Measurements from ENCODE around the gene SPTBN1. TPM values are rescaled to one million over a fixed set of nuclear protein-coding genes. Genes with fewer than 3 reads are reported as not detected.

Gene SPTBN1
- total RNA-seq, 8 experiments from 2014 or later = 114 to 408 (median 185) TPM

DNA sequence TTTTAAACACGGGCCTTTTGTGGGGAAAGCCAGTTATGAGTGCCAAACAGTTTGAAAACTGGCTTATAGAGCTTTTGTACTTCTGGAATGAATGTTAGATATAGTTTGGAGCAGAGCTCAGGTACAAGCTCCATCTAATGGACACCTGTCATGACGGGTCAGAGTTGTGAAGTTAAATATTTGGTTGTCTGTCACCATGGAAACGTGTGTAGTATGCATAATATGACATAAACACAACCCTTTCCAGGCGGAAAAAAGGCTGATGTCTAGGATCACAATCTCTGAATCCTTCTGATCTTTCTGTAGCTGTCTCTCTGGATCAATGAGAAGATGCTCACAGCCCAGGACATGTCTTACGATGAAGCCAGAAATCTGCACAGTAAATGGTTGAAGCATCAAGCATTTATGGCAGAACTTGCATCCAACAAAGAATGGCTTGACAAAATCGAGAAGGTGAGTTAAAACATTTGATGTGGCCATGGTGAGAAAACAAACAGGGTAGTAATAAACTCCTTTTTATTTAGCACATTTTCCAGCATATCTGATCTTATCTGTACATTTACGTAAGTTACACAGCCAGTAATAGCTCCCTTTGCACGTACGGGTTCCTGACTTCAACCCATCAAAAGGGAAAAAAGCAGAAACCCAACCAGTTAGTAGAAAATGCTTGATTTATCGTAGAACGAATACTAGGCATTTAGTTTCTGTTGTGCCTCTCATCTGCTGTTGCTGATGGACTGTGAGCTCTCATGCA, 186.7 kb downstream of the SPTBN1 start:
- in situ Hi-C loops (cut with MboI; ENCODE audit: low pct_unique_long_range_greater_than_20kb in 2 of 9, low sequenced_read_pairs in 9 of 9, unreplicated experiment in 9 of 9) = no loop called here
- H3K4me1 ChIP-seq (replicated peaks in 1 of 2) = no peaks in the 10 kb centered on the region
- 75 to 99% (median 90%) methylated on average over 4 to 10 of the region's 11 CpGs; no CpG with 5 or more reads in 1 of the 10 experiments for WGBS, 10 experiments
- no peak overlapping the region for H3K4me3 ChIP-seq
- no peak for ATAC-seq (replicated peaks in 6 of 8)
- H3K27ac ChIP-seq = no peak overlapping the region

GRCh38 chr2:54644236-54644635, 188.1 kb downstream of the SPTBN1 start:
- no peak overlapping the region for H3K27ac ChIP-seq
- in situ Hi-C loops (cut with MboI; ENCODE audit: low pct_unique_long_range_greater_than_20kb in 2 of 9, low sequenced_read_pairs in 9 of 9, unreplicated experiment in 9 of 9) = no loop called here
- ATAC-seq (replicated peaks in 6 of 8) = no peak
- WGBS, 10 experiments = 50 to 94% (median 83%) methylated on average over 1 to 4 of the region's 4 CpGs; no CpG with 5 or more reads in 3 of the 10 experiments
- H3K4me1 ChIP-seq (replicated peaks in 1 of 2) = no peaks in the 10 kb centered on the region
- H3K4me3 ChIP-seq = no peak overlapping the region

DNA sequence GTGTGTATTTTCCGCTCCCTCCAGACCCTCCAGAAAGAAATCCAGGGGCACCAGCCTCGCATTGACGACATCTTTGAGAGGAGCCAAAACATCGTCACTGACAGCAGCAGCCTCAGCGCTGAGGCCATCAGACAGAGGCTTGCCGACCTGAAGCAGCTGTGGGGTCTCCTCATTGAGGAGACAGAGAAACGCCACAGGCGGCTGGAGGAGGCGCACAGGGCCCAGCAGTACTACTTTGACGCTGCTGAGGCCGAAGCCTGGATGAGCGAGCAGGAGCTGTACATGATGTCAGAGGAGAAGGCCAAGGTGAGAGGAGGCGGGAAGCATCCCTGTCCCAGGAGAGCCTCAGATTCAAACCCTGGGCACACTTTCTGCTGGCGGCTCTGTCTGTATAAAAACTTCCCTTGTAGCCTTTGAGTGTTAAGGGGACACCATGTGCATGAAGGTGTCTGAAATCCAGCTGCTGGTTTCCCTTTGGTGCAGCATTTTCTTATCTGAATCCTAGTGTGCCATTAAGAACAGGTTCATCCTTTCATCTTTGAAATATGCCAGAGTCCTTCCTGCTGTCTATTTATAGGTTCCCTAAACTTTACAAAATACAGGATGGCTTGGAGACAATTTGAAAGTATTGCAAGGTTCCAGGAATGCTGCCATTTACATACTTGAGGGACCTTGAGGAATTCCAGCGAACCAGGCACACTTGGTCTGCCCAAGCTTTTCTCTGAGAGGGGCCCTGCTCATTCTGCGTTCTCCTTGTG, 190.2 kb downstream of the SPTBN1 start:
- H3K4me1 ChIP-seq (replicated peaks in 1 of 2) = no peaks in the 10 kb centered on the region
- no peak overlapping the region for H3K4me3 ChIP-seq
- ATAC-seq (replicated peaks in 6 of 8) = no peak
- H3K27ac ChIP-seq = no peak overlapping the region
- in situ Hi-C loops (cut with MboI; ENCODE audit: low pct_unique_long_range_greater_than_20kb in 2 of 9, low sequenced_read_pairs in 9 of 9, unreplicated experiment in 9 of 9) = no loop called here
- 87 to 100% (median 97%) methylated on average over 1 to 12 of the region's 16 CpGs; no CpG with 5 or more reads in 1 of the 10 experiments for WGBS, 10 experiments

DNA sequence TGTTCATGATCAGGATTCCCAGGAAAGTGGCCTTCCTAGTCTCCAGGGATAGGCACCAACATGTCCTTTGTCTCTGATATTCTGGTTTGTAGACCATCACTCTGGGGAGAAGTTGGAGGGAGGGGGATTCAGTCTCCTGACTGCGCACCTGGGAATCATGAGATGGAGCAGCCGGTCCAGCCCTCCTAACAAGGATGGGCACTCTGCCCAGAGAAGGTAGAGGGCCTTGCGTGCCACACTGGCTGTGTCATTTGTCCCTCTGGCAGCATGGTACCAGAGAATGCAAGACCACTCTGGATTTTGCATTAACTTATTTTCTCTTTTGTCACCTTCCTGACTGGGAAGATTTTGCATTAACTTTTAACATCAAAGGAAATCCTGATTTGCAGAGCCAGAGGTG, 192.1 kb downstream of the SPTBN1 start:
- no peak overlapping the region for H3K27ac ChIP-seq
- H3K4me1 ChIP-seq (replicated peaks in 1 of 2) = no peaks in the 10 kb centered on the region
- no peak overlapping the region for H3K4me3 ChIP-seq
- in situ Hi-C loops (cut with MboI; ENCODE audit: low pct_unique_long_range_greater_than_20kb in 2 of 9, low sequenced_read_pairs in 9 of 9, unreplicated experiment in 9 of 9) = no loop called here
- no peak for ATAC-seq (replicated peaks in 6 of 8)
- 80 to 100% (median 100%) methylated on average over 1 to 2 of the region's 3 CpGs; no CpG with 5 or more reads in 7 of the 10 experiments for WGBS, 10 experiments

DNA sequence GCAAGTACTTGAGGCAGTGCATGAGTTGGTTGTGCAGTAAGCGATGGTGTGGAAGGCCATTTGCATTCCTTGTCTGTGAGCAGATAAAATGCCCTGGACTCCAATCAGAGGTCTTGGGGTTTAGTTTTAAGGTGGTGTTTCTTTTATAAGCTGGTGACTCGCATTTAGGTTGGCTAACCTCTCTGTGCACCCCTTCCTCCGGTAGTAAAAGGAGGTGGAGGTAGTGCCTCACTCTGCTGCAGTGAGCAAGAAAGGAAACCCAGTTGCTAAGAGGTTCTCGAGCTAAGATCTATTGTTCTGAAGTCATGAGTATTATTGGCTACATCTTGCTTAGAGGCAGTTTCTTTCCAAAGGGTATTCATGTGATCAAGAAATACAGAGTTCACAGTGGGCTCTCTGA, 193.1 kb downstream of the SPTBN1 start:
- 67 to 100% (median 94%) methylated on average over 1 to 3 of the region's 4 CpGs; no CpG with 5 or more reads in 3 of the 10 experiments for WGBS, 10 experiments
- no peak overlapping the region for H3K4me3 ChIP-seq
- no peaks in the 10 kb centered on the region for H3K4me1 ChIP-seq (replicated peaks in 1 of 2)
- H3K27ac ChIP-seq = no peak overlapping the region
- no peak for ATAC-seq (replicated peaks in 6 of 8)
- in situ Hi-C loops (cut with MboI; ENCODE audit: low pct_unique_long_range_greater_than_20kb in 2 of 9, low sequenced_read_pairs in 9 of 9, unreplicated experiment in 9 of 9) = no loop called here

GRCh38 chr2:54649633-54650032, 193.5 kb downstream of the SPTBN1 start:
- no peak for ATAC-seq (replicated peaks in 6 of 8)
- in situ Hi-C loops (cut with MboI; ENCODE audit: low pct_unique_long_range_greater_than_20kb in 2 of 9, low sequenced_read_pairs in 9 of 9, unreplicated experiment in 9 of 9) = no loop called here
- Histone ChIP-seq H3K4me3 (no peak overlapping the region), H3K27ac (no peak overlapping the region), H3K4me1 (replicated peaks in 1 of 2) (no peaks in the 10 kb centered on the region)
- 64 to 100% (median 96%) methylated on average over 1 to 8 of the region's 12 CpGs; no CpG with 5 or more reads in 2 of the 10 experiments for WGBS, 10 experiments

DNA sequence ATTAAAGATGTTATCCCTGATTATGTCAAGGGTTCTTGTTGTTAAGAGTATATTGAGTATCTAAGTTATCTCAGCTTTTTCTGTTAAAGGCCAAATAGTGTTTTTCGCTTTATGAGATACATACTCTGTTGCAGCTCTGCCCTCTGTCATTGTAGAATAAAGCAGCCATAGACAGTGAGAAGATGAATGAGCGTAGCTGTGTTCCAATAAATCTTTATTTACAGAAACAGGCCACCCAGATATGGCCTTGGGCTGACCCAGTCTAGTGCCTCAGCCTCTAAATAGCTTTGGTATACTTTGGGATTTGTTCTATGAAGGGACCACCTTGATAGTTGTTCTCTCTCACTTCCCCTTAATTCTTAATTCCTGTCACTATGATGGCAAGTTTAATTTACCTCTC, 194.5 kb downstream of the SPTBN1 start:
- no peak for ATAC-seq (replicated peaks in 6 of 8)

DNA sequence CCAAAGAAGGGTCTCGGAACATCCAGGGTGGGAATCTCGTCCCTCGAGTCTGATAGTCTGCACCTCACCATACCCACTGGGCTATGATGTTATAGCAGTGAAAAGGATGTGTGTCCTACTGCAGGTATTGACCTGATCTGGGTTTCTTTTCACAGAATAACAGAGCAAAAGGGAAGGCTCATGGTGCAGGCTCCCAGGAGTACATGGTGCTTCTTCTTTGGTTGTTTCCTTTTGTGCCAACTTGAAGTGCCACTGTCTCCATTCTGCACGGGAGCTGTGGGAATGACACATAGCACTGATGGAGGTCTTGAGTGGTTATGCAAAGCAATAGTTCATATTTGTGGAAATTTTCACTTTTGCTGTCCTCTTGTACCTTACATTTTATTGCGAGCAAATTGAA, 195.2 kb downstream of the SPTBN1 start:
- WGBS, 10 experiments = 75 to 100% (median 95%) methylated on average over 1 to 5 of the region's 5 CpGs; no CpG with 5 or more reads in 2 of the 10 experiments
- in situ Hi-C loops (cut with MboI; ENCODE audit: low pct_unique_long_range_greater_than_20kb in 2 of 9, low sequenced_read_pairs in 9 of 9, unreplicated experiment in 9 of 9) = no loop called here

More for the DNA sequence above, 194.5 kb downstream of the SPTBN1 start:
- Histone ChIP-seq H3K27ac (no peak overlapping the region), H3K4me1 (replicated peaks in 1 of 2) (no peaks in the 10 kb centered on the region), H3K4me3 (no peak overlapping the region)
- in situ Hi-C loops (cut with MboI; ENCODE audit: low pct_unique_long_range_greater_than_20kb in 2 of 9, low sequenced_read_pairs in 9 of 9, unreplicated experiment in 9 of 9) = no loop called here
- 85 to 100% (median 100%) methylated on average over 1 to 2 of the region's 2 CpGs; no CpG with 5 or more reads in 2 of the 10 experiments for WGBS, 10 experiments

GRCh38 chr2:54652540-54652939, 196.4 kb downstream of the SPTBN1 start:
- Histone ChIP-seq H3K4me3 (no peak overlapping the region), H3K27ac (no peak overlapping the region), H3K4me1 (replicated peaks in 1 of 2) (no peaks in the 10 kb centered on the region)
- ATAC-seq (replicated peaks in 6 of 8) = peak in 6 of 8 experiments; percentile 38 to 80 (median 67)
- 0 to 100% (median 73%) methylated on average over 1 of the region's 1 CpG; no CpG with 5 or more reads in 2 of the 10 experiments for WGBS, 10 experiments
- in situ Hi-C loops (cut with MboI; ENCODE audit: low pct_unique_long_range_greater_than_20kb in 2 of 9, low sequenced_read_pairs in 9 of 9, unreplicated experiment in 9 of 9) = no loop called here

More for the DNA sequence above, 195.2 kb downstream of the SPTBN1 start:
- ATAC-seq (replicated peaks in 6 of 8) = no peak
- Histone ChIP-seq H3K4me3 (no peak overlapping the region), H3K27ac (no peak overlapping the region), H3K4me1 (replicated peaks in 1 of 2) (no peaks in the 10 kb centered on the region)

GRCh38 chr2:54653572-54654204, 197.6 kb downstream of the SPTBN1 start:
- no peak overlapping the region for H3K27ac ChIP-seq
- in situ Hi-C loops (cut with MboI; ENCODE audit: low pct_unique_long_range_greater_than_20kb in 2 of 9, low sequenced_read_pairs in 9 of 9, unreplicated experiment in 9 of 9) = no loop called here
- 93 to 100% (median 97%) methylated on average over 3 to 22 of the region's 26 CpGs; no CpG with 5 or more reads in 2 of the 10 experiments for WGBS, 10 experiments
- H3K4me1 ChIP-seq (replicated peaks in 1 of 2) = no peaks in the 10 kb centered on the region
- H3K4me3 ChIP-seq = no peak overlapping the region
- ATAC-seq (replicated peaks in 6 of 8) = no peak

DNA sequence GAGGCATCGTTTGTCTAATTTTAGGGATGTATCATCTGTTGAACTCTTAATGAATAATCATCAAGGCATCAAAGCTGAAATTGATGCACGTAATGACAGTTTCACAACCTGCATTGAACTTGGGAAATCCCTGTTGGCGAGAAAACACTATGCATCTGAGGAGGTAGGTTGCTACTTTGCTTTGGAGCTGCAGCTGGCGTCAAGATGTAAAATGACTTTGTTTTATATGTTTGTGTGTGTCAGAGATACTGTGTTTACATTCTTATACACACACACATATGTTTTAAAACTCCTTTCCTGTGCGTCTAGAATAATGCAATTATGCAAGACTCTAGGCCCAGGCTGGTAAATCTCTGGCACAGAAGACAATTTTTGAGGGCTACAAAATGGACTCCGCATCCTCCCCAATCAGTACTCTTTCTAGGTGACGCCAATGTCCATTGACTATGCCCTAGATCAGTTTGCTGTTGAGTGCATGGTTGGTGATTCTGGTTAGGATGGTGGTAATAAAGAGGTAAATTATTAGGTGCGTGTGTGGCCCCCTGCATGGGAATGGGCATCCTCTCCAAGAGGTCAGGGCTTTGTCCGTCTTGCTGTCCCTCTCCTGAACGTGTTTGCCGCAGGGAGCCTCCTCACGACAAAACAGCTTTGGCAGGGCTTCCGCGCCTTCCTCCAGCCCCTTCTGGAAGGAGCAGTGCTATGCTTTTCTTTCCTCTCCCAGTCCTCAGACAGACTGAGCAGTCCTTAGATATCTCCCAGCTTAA, 199.1 kb downstream of the SPTBN1 start:
- peak in 1 of 8 experiments; percentile 7 for ATAC-seq (replicated peaks in 6 of 8)
- H3K27ac ChIP-seq = no peak overlapping the region
- in situ Hi-C loops (cut with MboI; ENCODE audit: low pct_unique_long_range_greater_than_20kb in 2 of 9, low sequenced_read_pairs in 9 of 9, unreplicated experiment in 9 of 9) = no loop called here

GRCh38 chr2:54656863-54657262, 200.7 kb downstream of the SPTBN1 start:
- WGBS, 10 experiments = 80 to 100% (median 100%) methylated on average over 1 of the region's 3 CpGs; no CpG with 5 or more reads in 5 of the 10 experiments

More for the DNA sequence above, 199.1 kb downstream of the SPTBN1 start:
- H3K4me3 ChIP-seq = no peak overlapping the region
- no peaks in the 10 kb centered on the region for H3K4me1 ChIP-seq (replicated peaks in 1 of 2)
- 69 to 100% (median 92%) methylated on average over 3 to 9 of the region's 14 CpGs; no CpG with 5 or more reads in 1 of the 10 experiments for WGBS, 10 experiments

More at GRCh38 chr2:54656863-54657262, 200.7 kb downstream of the SPTBN1 start:
- Histone ChIP-seq H3K4me3 (no peak overlapping the region), H3K4me1 (replicated peaks in 1 of 2) (no peaks in the 10 kb centered on the region), H3K27ac (no peak overlapping the region)
- ATAC-seq (replicated peaks in 6 of 8) = no peak
- in situ Hi-C loops (cut with MboI; ENCODE audit: low pct_unique_long_range_greater_than_20kb in 2 of 9, low sequenced_read_pairs in 9 of 9, unreplicated experiment in 9 of 9) = no loop called here
